GM10847 (cell line): ENCODE measurements around the gene TRRAP.

ENCODE experiments used
- POLR2A ChIP-seq: IDR thresholded peaks from 2 replicates; pipeline ENCODE4 v1.6.1; 2011; ENCODE audit not compliant: insufficient read length; ENCODE audit errors: extremely low read depth

TRRAP gene

GRCh38 chr7:99042957-99043356 lies 164.6 kb downstream of the TRRAP start:
- TF ChIP-seq POLR2A: no peak

GRCh38 chr7:99046722-99047121 lies 168.4 kb downstream of the TRRAP start:
- no peak for TF ChIP-seq POLR2A

- TF ChIP-seq POLR2A: no peak
Measured at GRCh38 chr7:99047526-99048077, 169.3 kb downstream of the TRRAP start.

- no peak for TF ChIP-seq POLR2A
Measured at GRCh38 chr7:99050971-99051370, 172.6 kb downstream of the TRRAP start.

- TF ChIP-seq POLR2A: no peak
Measured at GRCh38 chr7:99054781-99055180, 176.4 kb downstream of the TRRAP start.

GRCh38 chr7:99061001-99061776 lies 182.9 kb downstream of the TRRAP start:
- no peak for TF ChIP-seq POLR2A
